GM19395 (cell line): ENCODE results near the gene PRPF40B.
A peak's percentile ranks its signal among the peaks of the same experiment; 100 is the strongest.
"Not testable (repeated sequence)": the region's sequence is repeated elsewhere in the genome, so short reads cannot be mapped to it uniquely, and the experiment has no call there.

Source experiments
- ATAC-seq: cut with Tn5 transposase; IDR thresholded peaks from one replicate; pipeline ENCODE4 v1.9.1; 2021; ENCODE audit warnings: mild to moderate bottlenecking, moderate library complexity; ENCODE audit not compliant: unreplicated experiment

Gene PRPF40B

DNA sequence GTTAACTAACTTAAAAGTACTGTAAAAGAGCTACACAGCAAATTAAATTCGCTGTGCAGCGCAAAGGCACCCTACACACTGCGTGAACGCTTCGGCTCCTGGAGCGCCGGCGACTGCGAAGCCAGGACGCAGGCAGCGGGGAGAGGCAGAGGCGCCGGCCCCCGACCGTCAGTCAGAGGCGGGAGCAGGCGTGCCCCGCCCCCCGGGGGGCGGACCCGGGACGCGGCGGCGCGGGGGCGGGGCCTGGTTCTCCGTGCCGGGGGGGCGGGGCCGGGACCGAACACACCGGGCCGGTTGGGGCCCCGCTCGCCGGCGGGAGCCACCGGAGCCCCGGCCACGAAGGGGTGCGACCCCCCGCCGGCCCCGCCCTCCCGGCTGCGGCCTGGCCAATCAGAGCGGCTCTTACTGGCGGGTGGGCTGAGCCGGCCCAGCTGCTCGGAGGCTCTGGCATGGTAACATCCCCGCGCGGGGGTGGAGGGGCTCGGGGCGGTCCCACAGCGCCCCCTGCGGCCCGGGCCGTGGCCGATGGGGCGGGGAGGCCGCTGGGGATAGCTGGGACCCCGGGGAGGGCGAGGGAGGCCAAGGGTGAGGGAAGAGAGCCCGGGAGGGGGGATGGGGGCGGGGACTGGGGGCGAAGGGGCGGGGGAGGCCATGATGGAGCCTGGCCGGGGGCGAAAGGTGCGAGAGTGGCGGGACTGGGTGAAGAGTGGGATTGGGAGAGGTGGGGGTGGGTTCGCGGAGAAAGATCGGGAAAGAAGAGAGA lies at the start of gene PRPF40B:
Gene PRPF40B (plus strand): TSS at position 420 of the 763 bp plus-strand sequence. CDS start 30 bp downstream, at position 450.
- ATAC-seq, result peak; percentile 77

DNA sequence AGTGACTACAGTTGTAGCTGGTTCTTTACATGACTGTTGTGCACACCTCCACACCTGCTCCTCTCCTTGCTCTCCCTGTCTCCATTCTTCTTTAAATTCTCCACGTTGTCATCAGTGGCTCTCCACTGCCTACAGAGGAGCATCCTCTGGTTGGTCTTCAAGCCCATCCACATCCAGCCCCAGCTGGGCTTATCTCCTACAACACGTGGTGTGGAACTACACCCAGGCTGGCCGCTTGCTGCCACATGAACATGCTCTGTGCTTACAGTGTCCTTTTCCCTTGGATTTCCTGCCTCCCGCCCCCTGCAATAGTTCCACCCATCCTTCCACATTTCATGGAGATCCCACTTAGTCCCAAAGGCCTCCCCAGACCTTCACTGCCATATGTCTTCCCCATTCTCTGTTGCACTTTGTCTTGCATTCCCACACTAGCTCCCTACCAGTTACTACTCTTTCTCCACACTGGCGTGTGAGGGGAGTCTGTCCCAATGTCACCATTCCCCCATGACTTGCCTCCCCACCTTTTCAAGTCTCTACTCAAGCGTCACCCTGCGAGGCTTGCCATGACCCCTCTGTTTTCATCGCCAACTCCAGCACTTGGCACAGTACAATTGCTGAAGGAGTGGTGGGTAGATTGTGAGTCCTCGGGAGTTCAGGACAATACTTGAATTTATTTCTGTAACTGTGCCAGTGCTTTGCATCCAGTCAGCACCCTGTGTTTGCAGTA lies 45.6 kb upstream of the PRPF40B start:
- ATAC-seq, result no peak

DNA sequence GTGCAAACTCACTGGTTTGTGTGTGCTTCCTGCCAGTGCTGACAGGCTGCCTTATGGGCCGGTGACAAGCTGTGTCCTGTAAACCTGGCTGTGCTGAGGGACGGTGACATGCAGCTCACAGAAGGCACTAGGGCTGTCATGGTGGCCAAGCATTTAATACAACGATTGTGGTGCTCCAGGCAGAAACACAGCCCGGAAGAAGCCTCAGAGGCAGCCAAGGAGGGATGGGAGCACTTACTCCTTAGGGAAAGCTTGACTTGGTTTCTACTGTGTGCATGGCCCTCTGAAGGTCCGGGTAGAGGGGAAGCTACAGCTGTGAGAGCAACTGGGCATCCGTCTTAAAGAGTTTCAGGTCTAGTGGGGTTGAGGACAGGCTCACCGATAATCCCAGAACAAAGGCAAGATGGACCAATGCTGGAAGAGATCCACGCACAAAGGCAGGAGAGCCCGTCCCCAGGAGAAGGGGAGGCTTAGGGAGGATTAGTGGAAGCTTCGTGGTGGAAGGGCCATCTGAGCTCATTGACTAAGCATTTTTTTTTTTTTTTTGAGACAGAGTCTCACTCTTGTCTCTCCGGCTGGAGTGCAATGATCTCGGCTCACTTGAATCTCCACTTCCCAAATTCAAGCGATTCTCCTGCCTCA lies 44.8 kb upstream of the PRPF40B start:
- ATAC-seq, result no peak

DNA sequence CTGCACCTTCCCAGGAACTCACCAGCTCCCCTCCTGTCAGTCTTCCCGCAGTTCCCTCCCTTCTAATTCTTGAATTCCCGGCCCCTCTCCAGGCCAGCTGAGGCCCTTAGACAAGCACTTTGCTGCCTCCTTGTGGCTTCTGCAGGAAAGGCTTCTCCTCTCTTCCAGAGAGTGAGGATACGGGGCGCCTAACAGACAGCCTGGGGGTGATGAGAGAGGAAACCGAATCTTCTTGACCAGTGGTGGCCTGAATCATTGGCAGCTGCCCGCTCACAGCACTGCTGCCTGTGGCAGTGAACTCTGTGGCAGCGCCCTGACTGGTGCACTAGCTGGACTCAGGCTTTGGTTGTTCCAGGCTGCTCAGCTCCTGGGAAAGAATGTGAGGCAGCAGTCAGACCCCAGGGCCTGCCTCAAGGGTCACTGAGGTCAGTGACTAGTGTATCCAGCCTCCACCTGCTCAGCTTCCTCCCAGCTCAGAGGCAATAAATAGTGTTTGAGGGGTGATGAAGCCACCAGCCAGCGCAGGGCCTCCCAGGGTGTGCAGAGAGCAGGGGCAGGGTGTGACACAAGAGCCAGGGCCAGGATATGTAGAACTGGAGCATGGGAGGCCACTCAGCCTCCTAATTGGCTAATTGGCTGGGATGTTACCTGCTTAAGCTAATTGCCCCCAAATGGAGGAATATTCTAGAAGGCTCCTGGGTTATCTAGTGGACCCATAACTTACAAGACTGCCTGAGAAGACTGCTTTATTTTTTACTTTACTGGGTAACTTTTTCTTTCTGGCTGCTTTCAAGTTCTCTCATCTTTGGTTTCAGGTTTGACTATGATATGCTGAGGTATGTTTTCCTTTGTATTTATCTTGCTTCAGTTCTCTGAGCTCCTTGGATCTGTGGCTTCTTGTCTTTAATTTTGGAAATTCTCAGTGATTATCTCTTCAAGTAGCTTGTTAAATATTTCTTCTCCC lies 42.5 kb upstream of the PRPF40B start:
- no peak for ATAC-seq

DNA sequence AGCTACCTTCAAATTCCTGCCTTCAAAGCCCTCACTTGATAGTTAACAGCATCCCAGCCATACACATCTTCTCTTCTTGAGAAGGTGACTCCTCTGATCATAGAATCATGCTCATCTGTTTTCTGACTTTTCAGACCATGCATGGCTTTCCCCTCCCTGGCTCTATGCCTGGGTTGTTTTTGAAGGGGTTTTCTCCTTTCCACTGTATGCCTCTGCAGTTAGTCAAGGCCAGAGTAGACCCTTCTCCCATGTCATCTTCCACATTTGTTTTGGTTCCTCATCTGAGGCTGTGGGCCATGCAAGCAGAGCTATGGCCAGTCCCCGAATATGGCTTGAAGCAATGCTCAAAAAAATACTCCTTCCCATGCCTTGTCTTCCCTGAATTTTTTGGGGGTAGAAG lies 41.2 kb upstream of the PRPF40B start:
- ATAC-seq, result no peak

DNA sequence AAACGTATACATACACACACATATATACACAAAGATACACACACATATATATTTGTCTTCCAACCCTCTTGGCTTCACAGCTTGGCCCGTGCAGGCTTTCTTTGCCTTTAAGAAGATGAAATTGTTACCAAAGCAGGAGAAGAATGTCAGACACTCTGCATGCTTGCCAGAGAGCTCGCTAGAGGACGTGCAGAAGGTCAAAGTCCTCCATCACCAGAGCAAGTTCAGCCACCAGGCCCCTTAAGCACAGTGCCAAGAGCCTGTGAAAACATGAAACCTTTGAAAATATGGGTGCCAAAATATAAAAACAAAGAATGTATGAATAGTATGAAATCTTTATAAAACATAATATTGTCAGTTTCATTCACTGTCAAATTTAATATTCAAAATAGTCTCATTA lies 40.5 kb upstream of the PRPF40B start:
- ATAC-seq, result no peak

DNA sequence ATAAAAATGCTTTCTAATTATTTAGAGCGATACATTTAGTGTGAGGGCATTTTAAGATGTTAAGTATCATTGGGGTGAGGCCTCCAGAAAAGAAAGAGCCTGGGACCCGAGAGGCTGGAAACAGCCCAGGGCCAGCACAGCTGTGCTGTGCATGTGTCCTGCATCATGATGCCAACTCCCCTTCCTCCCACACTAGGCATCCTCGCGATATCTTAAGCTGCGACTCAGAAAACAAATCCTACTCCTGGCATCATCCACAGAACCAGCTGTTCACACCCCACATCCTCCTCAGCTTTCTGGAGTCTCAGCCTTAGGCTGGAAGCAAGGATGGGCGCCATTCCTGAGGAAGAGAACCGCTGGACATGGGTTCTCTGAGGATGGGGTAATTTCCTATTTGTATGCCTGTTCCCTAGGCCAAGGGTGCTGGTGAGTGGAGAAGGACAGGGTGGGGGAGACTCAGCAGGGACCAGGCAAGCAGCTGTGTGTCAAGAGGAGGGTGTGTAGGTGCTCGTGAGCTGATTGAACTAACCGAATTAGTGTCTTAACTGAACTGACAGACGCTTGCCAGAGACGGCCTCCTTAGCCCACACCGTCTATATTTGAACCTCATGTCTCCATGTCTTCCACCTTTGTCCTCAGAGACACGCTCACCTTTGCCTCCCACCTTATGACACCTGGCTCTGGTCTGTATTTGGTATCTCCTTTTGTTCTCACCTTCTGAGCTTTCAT lies 39.8 kb upstream of the PRPF40B start:
- no peak for ATAC-seq

DNA sequence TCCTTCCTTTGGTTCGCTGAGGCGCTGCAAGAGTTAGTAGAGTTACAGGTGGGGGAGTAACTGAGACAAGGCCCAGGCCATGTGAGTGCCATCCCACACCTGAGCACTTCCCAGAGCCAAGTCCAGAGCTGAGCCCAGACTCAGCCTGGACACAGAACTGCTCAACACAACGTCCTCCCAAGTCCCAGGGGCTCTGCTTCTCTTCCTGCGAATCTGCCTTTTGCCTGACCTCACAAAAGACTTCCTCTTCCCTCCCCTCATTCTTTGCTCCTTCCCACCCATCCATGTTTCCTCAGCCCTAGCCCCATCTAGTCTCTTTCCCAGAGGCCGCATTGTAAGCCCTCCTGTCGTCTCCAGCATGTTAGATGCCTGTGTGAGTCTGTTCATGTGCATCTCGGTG lies 38.8 kb upstream of the PRPF40B start:
- ATAC-seq, result no peak

DNA sequence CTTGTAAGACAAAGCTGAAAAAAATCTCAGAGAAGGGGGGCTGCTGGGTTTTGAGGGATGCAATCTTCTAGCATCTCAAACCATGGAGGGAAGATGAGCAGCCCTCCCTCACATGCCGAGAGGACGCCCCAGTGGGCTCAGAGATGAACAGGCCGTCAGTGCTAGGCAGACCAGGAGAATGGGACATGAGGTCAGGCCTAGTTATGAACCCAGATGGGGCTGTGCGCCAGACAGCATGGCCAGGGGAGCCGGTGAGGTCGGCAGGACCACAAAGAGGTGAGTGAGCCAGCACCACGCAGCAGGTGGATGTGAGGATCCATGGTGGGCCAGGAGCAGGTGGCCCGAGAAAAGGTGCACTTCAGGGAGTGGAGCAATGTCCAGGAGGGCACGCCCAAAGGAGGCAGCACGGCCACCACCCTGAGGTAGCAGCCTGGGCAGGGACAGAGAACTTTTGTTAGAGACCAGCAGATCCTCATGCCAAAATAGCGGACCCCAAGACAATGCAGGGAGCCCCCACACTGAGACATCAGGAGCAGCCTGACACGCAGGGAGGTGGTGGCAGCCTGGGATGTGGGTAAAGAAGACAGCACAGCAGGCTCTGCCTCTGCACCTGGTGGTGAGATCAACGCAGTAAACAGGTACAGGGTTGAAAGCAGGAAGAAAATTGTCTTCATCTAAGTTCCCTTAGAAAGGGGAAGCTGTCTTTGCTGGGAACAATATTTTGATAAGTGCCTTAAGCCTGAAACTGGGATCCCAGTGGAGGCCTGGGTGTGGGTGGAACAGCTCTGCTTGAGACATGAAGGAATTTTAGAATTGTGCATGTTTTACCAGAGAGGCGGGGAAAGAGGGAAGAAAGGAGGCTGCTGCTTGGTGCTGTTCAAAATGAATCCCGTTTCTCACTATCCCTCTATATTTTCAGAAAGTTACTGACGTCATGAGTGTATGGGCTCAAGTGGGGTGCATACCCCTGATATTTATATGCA lies 37.6 kb upstream of the PRPF40B start:
- ATAC-seq, result no peak

DNA sequence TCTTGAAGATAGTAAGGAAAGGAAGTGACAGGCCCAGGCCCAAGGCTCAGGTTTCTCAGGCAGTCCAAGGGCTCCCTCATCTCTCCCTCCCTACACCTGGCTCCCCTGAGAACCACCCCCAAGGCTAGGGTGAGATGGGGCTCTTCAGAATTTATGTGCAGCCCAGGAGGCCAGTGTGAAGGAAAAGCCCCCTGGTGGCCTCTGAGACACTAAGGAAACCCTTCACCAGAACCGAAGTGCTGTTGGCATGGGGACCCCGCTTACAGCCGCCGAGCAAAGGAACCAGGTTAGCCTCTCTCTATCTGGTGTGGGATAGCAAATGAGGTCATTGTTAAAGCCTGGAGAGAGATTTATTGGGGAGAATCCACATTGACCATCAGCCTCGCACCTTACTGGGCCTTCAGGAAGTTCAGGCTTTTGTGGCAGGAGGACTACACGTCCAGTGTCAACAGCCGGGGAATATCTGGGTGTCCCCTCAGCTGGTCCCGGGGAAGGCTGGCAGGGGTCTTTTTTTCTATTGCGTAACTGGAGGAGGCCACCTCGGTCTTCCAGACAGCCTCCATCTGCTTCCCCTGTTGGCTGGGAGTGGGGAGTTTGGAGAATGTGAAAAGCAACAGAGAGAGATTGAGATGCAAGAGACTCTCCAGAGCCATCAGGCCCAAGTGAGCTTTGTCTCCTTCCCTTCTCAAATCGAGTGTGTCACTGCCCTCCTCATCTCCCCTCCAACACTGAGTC lies 36.0 kb upstream of the PRPF40B start:
- no peak for ATAC-seq

DNA sequence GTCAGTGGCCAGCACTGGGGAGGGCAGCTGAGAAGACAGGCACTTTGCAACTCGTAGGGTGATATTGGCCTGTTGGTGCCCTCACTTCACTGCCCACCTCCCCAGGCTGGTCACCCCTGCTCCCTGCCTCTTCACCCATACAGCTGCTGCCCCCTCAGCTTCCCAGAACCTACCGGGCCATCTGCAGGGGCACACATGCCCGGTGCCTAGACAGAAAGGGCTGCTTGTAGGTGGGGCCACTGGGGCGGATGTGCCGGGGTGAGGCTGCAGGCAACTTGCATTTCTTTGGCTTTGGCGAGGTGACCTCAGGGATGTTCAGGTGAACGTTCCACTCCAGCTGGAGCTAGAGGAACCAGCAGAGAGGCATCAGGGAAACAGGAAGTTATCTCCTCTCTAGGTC lies 35.1 kb upstream of the PRPF40B start:
- no peak for ATAC-seq

DNA sequence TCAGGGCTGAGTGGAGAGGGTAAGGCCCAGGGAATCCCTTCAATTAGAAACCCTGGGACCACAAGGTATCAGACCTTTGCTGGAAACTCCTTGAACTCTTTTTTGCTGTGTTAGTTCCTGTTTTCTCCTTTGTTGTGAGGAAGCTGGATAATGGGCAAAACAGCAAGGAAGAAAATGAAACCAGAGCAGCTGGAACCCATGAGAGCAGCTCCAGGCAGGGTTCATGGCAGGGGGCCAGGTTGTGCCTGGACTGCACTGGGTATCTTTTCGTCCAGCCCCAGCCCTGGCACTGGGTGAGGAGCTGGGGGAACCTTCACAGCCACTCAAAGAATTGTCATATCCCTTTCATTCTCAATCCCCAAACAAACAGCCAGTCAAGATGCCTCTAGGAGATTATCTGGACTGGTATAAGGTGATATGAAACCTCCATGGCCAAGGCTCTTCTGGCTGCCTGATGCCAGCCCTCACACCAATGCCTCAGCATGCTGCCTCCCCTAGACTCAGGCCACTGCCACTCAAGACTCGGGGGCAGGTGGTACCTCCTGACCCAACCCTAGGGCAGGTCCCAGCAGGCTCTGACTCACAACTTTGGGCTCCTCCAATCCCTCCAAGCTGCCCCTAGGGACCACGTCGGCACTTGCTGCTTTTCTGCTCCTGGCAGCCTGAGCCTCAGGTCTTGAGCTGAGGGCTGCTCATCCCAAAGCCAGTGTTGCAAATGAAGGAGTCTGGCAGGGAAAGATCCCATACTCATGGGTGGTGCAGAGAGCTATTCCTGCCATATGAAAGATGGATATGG lies 34.4 kb upstream of the PRPF40B start:
- no peak for ATAC-seq

DNA sequence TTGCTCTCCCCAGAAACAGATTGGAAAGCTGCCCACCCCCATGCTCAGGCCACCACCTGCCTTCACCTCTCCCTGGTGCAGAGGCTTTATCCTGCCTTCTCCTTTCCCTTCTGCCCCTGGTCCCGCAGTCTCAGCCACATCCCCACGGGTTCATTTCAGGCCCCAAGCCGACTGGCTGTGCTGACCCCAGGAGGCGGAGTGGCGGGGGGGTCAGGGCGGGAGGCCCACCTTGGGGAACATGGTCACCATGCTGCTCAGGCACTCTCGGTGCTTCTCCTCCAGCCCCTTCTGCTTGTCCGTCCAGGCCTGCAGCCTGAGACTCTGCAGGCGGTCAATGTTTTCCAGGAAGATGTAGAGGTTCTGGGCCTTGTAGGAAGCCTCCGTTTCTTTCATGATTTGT lies 24.8 kb upstream of the PRPF40B start:
- no peak for ATAC-seq

DNA sequence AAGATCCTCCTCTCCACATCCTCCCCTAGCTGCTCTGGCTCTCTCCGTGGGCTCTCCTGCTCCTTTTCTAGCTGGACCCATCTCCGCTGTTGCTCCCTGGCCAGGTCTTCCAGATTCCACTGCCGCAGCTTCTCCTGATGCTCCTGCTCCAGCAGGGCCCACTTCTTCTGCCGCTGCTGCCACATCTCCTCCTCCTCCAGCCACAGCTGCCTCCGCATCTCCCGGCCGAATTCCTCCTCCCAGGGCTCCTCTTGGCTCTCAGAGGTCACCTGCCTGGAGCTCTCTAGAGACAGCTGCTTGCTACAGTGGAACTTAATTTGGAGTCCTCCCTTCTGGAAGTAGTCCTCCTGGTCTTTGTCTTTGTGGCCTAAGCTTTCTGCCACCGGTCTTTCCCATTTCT lies 23.4 kb upstream of the PRPF40B start:
- ATAC-seq, result no peak

DNA sequence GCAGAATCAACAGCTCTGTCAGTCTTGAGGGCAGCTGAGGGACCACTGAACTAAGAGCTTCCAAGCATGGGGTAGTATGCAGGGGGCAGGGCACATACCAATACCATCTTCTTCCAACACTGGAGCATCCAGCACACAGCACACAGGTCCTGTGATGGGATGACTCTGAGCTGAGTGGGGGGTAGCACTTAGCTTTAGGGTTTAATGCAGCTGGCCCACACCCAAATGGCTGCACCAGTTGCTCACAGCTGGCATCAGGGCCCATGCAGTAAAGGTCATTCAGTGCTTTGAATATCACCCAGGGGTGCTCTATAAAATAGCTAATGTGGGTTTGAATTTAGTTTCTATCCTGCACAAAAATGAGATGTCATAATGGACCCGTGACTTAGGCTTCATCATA lies 19.6 kb upstream of the PRPF40B start:
- ATAC-seq, result no peak

DNA sequence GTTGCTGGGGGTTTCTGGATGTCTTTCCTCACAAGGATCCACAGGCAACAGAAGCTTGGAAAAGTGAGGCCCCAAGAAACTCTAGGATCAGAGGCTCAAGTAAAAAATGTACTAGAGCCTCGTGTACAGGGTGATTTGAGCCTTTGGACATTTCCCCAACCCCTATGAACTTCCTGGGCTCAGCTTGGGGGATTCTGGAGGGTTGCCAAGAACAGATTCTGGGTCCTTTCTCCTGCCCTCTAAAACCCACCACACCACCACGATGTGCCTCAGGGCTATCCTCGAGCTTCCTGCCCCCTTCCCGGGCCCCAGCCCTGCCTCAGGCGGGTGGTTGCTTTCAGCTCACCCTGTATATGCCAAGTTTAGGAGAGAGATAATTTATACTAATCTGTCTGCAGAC lies 18.5 kb upstream of the PRPF40B start:
- ATAC-seq, result no peak

DNA sequence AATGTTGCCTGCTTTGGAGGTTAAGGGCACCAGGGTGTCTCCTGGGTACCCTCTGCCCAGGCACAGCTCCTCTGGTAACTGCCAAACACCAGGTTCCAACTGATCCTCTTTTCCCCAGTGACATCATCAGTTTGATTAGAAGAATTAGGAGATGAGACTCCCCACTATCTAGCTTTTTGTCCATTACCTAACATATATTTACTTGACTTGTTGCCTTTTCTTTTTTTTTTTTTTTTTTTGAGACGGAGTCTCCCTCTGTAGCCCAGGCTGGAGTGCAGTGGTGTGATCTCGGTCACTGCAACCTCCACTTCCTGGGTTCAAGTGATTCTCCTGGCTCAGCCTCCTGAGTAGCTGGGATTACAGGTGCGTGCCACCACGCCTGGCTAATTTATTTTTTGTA lies 17.8 kb upstream of the PRPF40B start, which contains the start of gene FAM186B:
Gene FAM186B (minus strand): TSS at position 101 of the 400 bp plus-strand sequence. CDS start 162 bp downstream, outside the sequence.
- not testable (repeated sequence) for ATAC-seq
